GM12801 (cell line): ENCODE results near the gene ARHGAP26.

Experiments used
- TF ChIP-seq, protein P1 (sequence below): IDR thresholded peaks from one replicate; pipeline ENCODE4 v1.5.1; 2011; ENCODE audit warnings: control low read depth; ENCODE audit not compliant: insufficient read length; ENCODE audit errors: extremely low read depth

The ARHGAP26 gene

DNA sequence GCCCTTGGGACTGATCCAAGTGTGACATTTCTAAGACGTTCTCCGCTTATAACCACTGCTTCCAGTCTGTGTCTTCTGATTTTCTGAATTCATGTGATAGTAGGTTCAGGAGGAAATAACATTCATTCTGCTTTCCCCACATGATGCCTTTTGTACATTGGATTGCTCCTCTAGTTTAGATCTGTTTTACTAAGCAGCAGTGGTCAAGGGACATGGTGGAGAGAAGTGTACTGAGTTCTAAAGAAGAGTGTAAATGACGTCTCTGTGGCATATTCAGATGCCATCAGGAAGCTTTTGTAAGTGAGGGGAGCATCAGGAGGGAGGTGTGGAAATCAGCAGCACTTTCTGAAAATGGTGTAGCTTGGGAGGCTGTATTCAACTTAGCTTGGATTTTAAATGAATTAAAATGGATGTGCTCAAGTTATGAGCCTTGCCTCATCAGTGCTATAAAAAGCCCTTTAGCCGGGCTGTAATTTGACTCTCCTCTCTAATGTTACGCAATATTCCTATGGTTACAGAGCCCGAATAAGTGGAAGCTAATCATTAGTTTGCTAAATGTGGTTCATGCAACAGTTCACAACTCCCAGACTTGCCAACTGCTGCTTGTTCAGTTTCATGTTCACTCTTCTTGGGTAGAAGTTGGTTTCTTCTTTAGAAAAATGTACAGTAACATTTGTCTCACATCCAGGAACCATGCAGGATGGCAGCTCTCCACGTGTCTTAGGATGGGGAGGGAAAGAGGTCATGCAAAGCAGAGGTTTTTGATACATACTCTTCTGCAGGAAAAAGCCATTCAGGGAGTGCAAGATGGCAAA, 281.3 kb downstream of the ARHGAP26 start:
- TF ChIP-seq, protein P1, sequence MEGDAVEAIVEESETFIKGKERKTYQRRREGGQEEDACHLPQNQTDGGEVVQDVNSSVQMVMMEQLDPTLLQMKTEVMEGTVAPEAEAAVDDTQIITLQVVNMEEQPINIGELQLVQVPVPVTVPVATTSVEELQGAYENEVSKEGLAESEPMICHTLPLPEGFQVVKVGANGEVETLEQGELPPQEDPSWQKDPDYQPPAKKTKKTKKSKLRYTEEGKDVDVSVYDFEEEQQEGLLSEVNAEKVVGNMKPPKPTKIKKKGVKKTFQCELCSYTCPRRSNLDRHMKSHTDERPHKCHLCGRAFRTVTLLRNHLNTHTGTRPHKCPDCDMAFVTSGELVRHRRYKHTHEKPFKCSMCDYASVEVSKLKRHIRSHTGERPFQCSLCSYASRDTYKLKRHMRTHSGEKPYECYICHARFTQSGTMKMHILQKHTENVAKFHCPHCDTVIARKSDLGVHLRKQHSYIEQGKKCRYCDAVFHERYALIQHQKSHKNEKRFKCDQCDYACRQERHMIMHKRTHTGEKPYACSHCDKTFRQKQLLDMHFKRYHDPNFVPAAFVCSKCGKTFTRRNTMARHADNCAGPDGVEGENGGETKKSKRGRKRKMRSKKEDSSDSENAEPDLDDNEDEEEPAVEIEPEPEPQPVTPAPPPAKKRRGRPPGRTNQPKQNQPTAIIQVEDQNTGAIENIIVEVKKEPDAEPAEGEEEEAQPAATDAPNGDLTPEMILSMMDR: no peak

DNA sequence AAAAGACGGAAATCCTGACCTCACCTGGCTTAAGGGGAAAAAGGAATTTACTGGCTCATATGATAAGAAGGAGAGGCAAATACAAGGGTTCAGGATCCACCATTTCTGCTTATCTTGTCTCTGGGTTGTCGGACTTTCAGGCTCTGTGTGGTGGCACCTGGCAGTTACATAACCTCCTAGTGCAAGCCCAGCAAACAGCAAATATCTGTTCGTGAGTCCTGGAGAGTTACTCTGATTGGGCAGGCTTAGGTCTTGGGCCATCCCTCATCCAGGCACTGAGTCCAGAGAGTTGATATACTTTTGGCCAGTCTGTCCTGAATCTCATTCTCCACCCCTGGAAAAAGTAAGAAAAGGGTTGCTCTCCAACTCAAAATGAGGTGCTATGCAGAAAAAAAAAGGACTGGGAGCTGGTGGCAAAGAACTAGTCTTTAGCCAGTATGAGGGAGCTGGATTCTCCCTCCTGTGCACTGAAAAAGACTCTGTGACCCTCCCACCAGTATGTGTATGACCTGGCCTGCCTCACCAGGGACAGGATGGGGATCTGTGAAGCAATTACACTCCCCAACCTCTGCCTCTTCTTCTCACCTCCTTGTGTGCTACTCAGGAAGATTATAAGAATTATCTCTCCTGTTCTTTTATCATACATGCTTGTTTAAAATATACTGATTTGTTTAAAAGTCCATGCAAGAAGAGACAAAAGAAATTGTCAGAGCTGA, 282.9 kb downstream of the ARHGAP26 start:
- TF ChIP-seq, protein P1: no peak

DNA sequence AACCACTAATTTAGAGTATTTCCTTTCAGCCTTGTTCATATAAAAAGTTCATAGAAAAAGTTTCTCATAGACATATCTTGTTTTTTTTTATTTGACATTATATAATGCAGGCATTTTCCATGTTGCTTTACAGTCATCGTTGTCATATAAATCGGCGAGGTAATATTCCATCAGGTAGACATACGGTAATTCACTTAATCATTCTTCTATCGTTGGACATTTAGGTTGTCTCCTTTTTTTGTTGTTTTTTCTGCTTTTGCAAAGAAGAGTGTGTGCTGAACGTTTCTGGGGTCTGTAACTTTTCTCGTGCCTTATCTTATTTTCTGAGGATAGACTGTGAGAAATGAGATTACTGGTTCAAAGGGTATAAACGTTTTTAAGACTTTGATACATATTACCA, 283.6 kb downstream of the ARHGAP26 start:
- TF ChIP-seq, protein P1: no peak

DNA sequence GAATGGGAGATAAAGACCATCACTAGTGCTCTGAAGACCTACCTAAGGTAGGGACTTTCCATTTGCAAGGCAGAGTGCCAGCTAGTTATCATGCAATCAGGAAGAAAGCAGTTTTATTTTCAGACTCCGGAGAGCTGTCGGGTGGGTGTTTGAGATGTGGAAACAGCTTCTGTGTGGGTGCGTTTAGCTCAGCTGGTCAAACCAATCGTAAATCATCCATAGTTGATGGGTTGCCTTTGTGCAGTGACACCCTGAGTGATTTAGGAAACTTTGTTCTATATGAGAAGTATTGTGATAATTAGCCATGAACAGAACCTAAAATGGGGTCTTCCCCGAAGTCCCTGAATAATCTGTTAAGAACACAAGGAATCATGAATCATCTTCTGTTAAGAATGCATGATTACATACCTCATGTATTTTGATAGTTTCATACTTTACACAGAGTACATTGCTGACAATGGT, 284.3 kb downstream of the ARHGAP26 start:
- TF ChIP-seq, protein P1: no peak

DNA sequence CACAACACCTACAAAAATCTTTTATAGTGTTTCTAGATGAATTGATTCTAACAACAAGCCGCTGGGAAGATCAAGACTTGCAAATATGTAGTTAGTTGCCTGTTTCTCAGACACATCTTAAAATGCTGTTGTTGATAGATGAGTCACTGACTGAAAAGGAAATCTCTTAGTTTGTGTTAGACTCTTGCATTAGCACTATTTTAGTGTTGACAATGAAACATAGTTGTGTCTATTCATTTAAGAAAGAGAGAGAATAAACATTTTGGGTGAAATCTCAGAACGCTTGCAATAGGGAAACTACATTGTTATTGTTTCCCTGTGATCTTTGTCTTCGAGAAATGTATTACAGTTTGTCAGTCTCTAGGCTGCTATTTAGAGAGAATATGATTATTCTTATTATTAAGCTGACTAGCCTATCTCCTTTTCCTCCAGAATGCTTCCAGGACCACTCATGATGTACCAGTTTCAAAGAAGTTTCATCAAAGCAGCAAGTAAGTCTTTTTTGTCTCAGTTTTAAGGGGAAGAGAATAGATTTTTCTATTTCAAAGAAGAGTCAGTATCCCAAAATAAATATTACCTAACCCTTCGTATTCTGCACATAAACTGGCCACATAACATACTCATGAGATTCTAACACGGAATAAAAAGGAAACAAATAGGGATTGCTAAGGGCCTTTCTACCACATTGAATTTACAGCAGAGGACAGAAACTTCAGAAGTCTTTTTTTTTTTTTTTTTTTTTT, 285.6 kb downstream of the ARHGAP26 start:
- TF ChIP-seq, protein P1: no peak

DNA sequence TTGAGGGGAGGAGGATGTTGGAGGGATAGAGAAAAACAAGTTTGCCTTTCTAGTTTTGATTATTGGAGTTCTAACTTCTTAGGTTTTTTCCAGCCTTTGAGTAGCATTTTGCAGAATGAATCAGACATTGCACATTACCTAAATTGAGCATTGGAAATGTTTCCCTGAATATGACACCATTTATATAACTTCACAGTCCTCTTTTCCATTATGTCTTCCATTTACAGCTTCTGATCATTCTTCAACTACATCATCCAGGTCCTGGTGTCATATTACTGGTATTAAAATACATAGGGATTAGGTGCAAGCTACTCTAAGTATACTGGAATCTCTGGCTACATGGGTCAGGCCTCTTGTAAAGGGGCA, 286.1 kb downstream of the ARHGAP26 start:
- TF ChIP-seq, protein P1: no peak
